HFFc6 (cell line): ENCODE measurements around the gene SPRYD4. TPM values are rescaled to one million over a fixed set of nuclear protein-coding genes. Genes with fewer than 3 reads are reported as not detected.
"Not testable (repeated sequence)": the region's sequence is repeated elsewhere in the genome, so short reads cannot be mapped to it uniquely, and the experiment has no call there.

Experiments used
- DNase-seq: peaks from one replicate; pipeline ENCODE4 v3.0.0-alpha.2; 2018
- H3K27ac Mint-ChIP-seq: 2 replicates; pipeline ENCODE4 v1.8.0; 2020; ENCODE audit warnings: mild to moderate bottlenecking, mixed read lengths
- H3K27me3 Mint-ChIP-seq: 2 replicates; pipeline ENCODE4 v1.8.0; 2021; ENCODE audit warnings: mild to moderate bottlenecking, moderate library complexity, mixed read lengths; ENCODE audit not compliant: insufficient read depth
- H3K36me3 Mint-ChIP-seq: 2 replicates; pipeline ENCODE4 v1.8.0; 2021; ENCODE audit warnings: low read depth, mixed read lengths
- H3K4me1 Mint-ChIP-seq: 2 replicates; pipeline ENCODE4 v1.8.0; 2020; ENCODE audit warnings: low read depth, mixed read lengths
- H3K4me3 Mint-ChIP-seq: 2 replicates; pipeline ENCODE4 v1.8.0; 2020; ENCODE audit warnings: mild to moderate bottlenecking, moderate library complexity, mixed read lengths
- H3K9me3 Mint-ChIP-seq: 2 replicates; pipeline ENCODE4 v1.8.0; 2020; ENCODE audit warnings: mild to moderate bottlenecking, mixed read lengths
- CTCF ChIP-seq: fragments of 200-600 bp; sonication (generic); IDR thresholded peaks from 2 replicates; pipeline ENCODE4 v1.5.0; 2021; ENCODE audit warnings: antibody characterized with exemption, mild to moderate bottlenecking
- total RNA-seq, 6 experiments: library from RNA; stranded (reverse); fragmentation: NEBNext Ultra II Directional; extraction: Animal tissue kit (Norgen Biotek cat#: 25700); gene quantifications; 2 replicates in 1 of 6; 3 replicates in 5 of 6; pipeline ENCODE4 v1.2.3, GENCODE V29; 2021

SPRYD4 gene
- total RNA-seq, 6 experiments from 2014 or later = 2.4 to 2.9 (median 2.5) TPM

DNA sequence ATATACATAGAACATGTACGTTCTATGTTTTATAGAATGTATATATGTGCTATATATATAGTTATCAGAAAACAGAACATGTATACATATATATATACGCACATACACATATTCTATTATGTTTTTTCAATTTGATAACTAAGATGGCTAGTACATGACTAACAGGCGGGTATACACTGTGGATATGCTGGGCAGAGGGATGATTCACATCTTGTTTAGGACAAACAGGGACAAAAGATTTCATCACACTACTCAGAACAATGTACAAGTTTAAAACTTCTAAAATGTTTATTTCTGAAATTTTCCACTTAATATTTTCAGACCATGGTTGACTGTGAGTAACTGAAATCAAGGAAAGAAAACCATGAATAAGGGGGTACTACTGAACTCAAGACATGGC lies 36.5 kb upstream of the SPRYD4 start:
- no peaks in the 10 kb centered on the region; the same call in 1 of the 2 replicates for H3K27me3 Mint-ChIP-seq
- no peaks in the 10 kb centered on the region for H3K4me1 Mint-ChIP-seq
- no peak overlapping the region for H3K4me3 Mint-ChIP-seq
- no peaks in the 10 kb centered on the region for H3K9me3 Mint-ChIP-seq
- H3K36me3 Mint-ChIP-seq = no peaks in the 10 kb centered on the region; the same call in 1 of the 2 replicates
- no peak for DNase-seq
- H3K27ac Mint-ChIP-seq = no peak overlapping the region
- TF ChIP-seq CTCF = no peak

GRCh38 chr12:56434828-56435227 lies 33.5 kb upstream of the SPRYD4 start:
- Mint-ChIP-seq H3K27ac (no peak overlapping the region), H3K27me3 (no peaks in the 10 kb centered on the region; the same call in 1 of the 2 replicates), H3K9me3 (no peaks in the 10 kb centered on the region), H3K4me1 (no peaks in the 10 kb centered on the region), H3K4me3 (no peak overlapping the region), H3K36me3 (no peaks in the 10 kb centered on the region; the same call in 1 of the 2 replicates)
- DNase-seq = no peak
- TF ChIP-seq CTCF = no peak

DNA sequence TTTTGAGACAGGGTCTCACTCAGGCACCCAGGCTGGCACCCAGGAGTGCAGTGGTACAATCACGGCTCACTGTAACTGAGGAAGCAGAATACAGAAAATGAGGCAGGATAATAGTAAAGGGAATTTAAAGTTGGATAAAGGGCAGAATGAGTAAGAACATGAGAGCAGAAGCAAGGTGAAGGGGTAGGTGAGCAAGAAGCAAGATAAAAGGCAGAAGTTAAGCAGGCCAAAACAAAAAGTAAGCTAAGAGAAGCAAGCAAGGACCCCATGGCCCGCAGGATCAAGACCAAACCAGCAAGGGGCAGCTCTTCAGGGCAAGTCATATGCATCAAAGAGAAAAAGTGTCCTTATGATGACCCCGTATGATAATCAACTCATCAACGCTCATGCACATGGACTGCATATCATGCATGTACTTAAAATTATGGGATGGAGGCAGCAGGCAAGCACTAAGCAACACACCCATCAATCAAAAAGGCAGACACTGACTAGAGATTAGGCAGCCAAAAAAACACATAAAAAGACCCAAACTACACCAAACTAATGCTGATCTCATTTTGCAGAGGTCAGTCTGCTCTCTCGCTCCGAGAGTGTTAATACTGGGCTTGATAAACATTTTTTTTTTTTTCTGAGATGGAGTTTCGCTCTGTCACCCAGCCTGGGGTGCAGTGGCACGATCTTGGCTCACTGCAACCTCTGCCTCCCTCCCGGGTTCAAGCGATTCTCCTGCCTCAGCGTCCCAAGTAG lies 30.8 kb upstream of the SPRYD4 start:
- Mint-ChIP-seq H3K4me3 (no peak overlapping the region), H3K27me3 (no peaks in the 10 kb centered on the region), H3K9me3 (no peaks in the 10 kb centered on the region), H3K27ac (no peak overlapping the region), H3K4me1 (no peaks in the 10 kb centered on the region), H3K36me3 (peaks cover 6% of the 10 kb centered on the region; the same call in 1 of the 2 replicates)
- no peak for TF ChIP-seq CTCF
- DNase-seq = no peak

- H3K36me3 Mint-ChIP-seq = peaks cover 46% of the 10 kb centered on the region
- peaks cover 15% of the 10 kb centered on the region for H3K9me3 Mint-ChIP-seq
- DNase-seq, H3K27me3 Mint-ChIP-seq, H3K27ac Mint-ChIP-seq, H3K4me3 Mint-ChIP-seq: not testable (repeated sequence)
- H3K4me1 Mint-ChIP-seq = peaks cover 16% of the 10 kb centered on the region
These were observed 25.2 kb upstream of the SPRYD4 start for GRCh38 chr12:56443208-56443607.

DNA sequence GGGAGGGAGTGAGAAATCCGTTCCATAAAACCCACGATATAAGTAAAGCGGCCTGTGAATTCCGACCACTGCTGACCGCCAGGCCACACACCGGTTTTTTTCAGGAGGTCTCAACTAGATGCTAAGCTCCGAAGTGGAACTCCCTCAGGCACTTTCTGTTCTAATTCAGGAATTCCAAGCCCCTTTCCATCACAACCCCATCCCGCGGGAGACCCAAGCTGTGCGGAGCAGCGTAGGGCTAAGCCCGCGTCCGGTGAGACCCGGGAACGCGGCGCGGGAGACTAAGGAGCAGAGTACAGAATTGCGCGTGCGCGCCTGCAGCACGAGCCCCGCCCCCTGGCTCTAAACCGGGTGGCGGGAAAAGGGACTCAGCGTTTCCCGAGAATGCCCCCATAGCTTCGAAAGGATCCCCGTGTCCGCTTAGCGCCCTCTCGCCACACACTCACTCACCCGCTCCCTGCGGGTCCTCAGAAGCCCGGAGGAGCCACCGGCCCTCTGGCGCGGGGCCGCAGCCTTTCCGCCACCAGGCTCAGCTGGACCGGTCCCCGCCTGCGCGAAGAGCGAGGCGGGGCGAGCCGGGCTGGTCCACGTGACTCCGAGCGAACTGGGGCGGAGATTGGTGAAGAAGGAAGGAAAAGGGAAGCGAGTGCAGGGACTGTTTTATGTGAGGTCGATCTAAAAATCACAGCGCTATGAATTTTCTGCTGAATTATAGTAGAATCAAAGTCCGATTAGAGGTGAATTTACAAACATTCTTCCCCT lies 19.3 kb upstream of the SPRYD4 start, which contains the start of gene TIMELESS:
Gene TIMELESS (minus strand): TSS at position 567 of the 762 bp plus-strand sequence. CDS start 15,256 bp downstream, outside the sequence.
- Mint-ChIP-seq H3K4me1 (peaks cover 26% of the 10 kb centered on the region), H3K36me3 (peaks cover 28% of the 10 kb centered on the region), H3K9me3 (peaks cover 9% of the 10 kb centered on the region), H3K4me3 (peak within 1 kb of the TSS; percentile 95), H3K27me3 (peaks cover 10% of the 10 kb centered on the region), H3K27ac (peak within 1 kb of the TSS; percentile 93)
- peak; percentile 20; the same call in 1 of the 2 replicates for TF ChIP-seq CTCF
- peak; percentile 78 for DNase-seq

GRCh38 chr12:56449622-56449984 lies 18.8 kb upstream of the SPRYD4 start:
- peaks cover 3% of the 10 kb centered on the region for H3K9me3 Mint-ChIP-seq
- H3K36me3 Mint-ChIP-seq = peaks cover 22% of the 10 kb centered on the region
- peaks cover 22% of the 10 kb centered on the region for H3K4me1 Mint-ChIP-seq
- TF ChIP-seq CTCF = no peak
- peak overlapping the region; percentile 93 for H3K27ac Mint-ChIP-seq
- H3K4me3 Mint-ChIP-seq = peak overlapping the region; percentile 95
- DNase-seq = no peak
- H3K27me3 Mint-ChIP-seq = peaks cover 14% of the 10 kb centered on the region
